ENCODE data around the gene TLCD3A. TPM values are rescaled to one million over a fixed set of nuclear protein-coding genes. Genes with fewer than 3 reads are reported as not detected.

Gene TLCD3A
- total and polyA plus RNA-seq, 9 of the 15 experiments (the other 6 are each of a cell fraction or from before 2014, with no cell fraction given): 1.3 to 13.5 (median 7.3) TPM

GRCh38 chr17:685006-685405 lies 47.4 kb upstream of the TLCD3A start:
- FAIRE-seq (no peak), ATAC-seq (no peak), DNase-seq (ENCODE audit: extremely low read depth in 1 of 4, low spot score in 3 of 4) (no peak)
- intact Hi-C loops (cut with micrococcal nuclease) (no loop called here), in situ Hi-C loops (cut with MboI) (no loop called here)
- H3K27ac ChIP-seq (ENCODE audit: extremely low read depth, low read depth, low read length): no peak overlapping the region
- no peaks in the 10 kb centered on the region for H3K4me1 ChIP-seq (replicated peaks in 1 of 2; ENCODE audit: control insufficient read depth in 2 of 2, insufficient read depth in 2 of 2, low read length in 2 of 2)
- no peak overlapping the region for H3K4me3 ChIP-seq
- H4K20me1 ChIP-seq (replicated peaks; ENCODE audit: control insufficient read depth, insufficient read depth, low read length): no peaks in the 10 kb centered on the region
- peaks cover 7% of the 10 kb centered on the region; the same call in 2 of the 3 replicates for H3K36me3 ChIP-seq (ENCODE audit: control insufficient read depth, insufficient read depth, low read length)
- no TSS peak for BruUV-seq (replicated peaks)
- H3K9ac ChIP-seq (ENCODE audit: insufficient read depth in 1 of 2, low read depth in 2 of 2, low read length in 2 of 2): no peak overlapping the region
- POLR2A ChIA-PET: interaction anchor here (0.6 kb wide), 1 partner anchor 535 kb away, joined by 4 read pairs; no protein-coding TSS in a partner anchor
- H3K79me2 ChIP-seq (ENCODE audit: control insufficient read depth, insufficient read depth, low read length): no peaks in the 10 kb centered on the region
- no peaks in the 10 kb centered on the region for H3K9me1 ChIP-seq (ENCODE audit: control insufficient read depth, insufficient read depth, low read length)
- H3K4me2 ChIP-seq (ENCODE audit: insufficient read depth, low read length): no peak overlapping the region
- no peaks in the 10 kb centered on the region for H3K27me3 ChIP-seq (ENCODE audit: control insufficient read depth in 2 of 2, insufficient read depth in 2 of 2, low read length in 2 of 2)
- TF ChIP-seq U2AF1 (optimal IDR thresholded peaks at IDR 0.05; ENCODE audit: low read depth, low read length) (no peak), MED1 (CRISPR knock-in tag; IDR thresholded peaks at IDR 0.05; ENCODE audit: borderline replicate concordance) (no peak), NFRKB (IDR thresholded peaks at IDR 0.05; ENCODE audit: low read depth) (no peak), ZKSCAN8 (CRISPR knock-in tag; IDR thresholded peaks at IDR 0.05) (no peak), FIP1L1 (IDR thresholded peaks at IDR 0.05; ENCODE audit: low read depth, low read length, poor library complexity, severe bottlenecking) (no peak), ZNF583 (CRISPR knock-in tag; IDR thresholded peaks at IDR 0.05) (no peak), DDX20 (tag; IDR thresholded peaks at IDR 0.05; ENCODE audit: low read depth) (no peak), DPF2 (IDR thresholded peaks at IDR 0.05) (no peak), ZNF76 (CRISPR knock-in tag; IDR thresholded peaks at IDR 0.05; ENCODE audit: borderline replicate concordance) (no peak), MCM5 (IDR thresholded peaks at IDR 0.05; ENCODE audit: low read depth) (no peak), KLF1 (tag; IDR thresholded peaks at IDR 0.05) (no peak), CC2D1A (IDR thresholded peaks at IDR 0.05) (no peak), GATAD2B (IDR thresholded peaks at IDR 0.05; ENCODE audit: borderline replicate concordance) (no peak)
- TF ChIP-seq, protein P1, sequence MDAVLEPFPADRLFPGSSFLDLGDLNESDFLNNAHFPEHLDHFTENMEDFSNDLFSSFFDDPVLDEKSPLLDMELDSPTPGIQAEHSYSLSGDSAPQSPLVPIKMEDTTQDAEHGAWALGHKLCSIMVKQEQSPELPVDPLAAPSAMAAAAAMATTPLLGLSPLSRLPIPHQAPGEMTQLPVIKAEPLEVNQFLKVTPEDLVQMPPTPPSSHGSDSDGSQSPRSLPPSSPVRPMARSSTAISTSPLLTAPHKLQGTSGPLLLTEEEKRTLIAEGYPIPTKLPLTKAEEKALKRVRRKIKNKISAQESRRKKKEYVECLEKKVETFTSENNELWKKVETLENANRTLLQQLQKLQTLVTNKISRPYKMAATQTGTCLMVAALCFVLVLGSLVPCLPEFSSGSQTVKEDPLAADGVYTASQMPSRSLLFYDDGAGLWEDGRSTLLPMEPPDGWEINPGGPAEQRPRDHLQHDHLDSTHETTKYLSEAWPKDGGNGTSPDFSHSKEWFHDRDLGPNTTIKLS (IDR thresholded peaks at IDR 0.05; ENCODE audit: borderline replicate concordance, low read depth): no peak
- TF ChIP-seq, protein P2, sequence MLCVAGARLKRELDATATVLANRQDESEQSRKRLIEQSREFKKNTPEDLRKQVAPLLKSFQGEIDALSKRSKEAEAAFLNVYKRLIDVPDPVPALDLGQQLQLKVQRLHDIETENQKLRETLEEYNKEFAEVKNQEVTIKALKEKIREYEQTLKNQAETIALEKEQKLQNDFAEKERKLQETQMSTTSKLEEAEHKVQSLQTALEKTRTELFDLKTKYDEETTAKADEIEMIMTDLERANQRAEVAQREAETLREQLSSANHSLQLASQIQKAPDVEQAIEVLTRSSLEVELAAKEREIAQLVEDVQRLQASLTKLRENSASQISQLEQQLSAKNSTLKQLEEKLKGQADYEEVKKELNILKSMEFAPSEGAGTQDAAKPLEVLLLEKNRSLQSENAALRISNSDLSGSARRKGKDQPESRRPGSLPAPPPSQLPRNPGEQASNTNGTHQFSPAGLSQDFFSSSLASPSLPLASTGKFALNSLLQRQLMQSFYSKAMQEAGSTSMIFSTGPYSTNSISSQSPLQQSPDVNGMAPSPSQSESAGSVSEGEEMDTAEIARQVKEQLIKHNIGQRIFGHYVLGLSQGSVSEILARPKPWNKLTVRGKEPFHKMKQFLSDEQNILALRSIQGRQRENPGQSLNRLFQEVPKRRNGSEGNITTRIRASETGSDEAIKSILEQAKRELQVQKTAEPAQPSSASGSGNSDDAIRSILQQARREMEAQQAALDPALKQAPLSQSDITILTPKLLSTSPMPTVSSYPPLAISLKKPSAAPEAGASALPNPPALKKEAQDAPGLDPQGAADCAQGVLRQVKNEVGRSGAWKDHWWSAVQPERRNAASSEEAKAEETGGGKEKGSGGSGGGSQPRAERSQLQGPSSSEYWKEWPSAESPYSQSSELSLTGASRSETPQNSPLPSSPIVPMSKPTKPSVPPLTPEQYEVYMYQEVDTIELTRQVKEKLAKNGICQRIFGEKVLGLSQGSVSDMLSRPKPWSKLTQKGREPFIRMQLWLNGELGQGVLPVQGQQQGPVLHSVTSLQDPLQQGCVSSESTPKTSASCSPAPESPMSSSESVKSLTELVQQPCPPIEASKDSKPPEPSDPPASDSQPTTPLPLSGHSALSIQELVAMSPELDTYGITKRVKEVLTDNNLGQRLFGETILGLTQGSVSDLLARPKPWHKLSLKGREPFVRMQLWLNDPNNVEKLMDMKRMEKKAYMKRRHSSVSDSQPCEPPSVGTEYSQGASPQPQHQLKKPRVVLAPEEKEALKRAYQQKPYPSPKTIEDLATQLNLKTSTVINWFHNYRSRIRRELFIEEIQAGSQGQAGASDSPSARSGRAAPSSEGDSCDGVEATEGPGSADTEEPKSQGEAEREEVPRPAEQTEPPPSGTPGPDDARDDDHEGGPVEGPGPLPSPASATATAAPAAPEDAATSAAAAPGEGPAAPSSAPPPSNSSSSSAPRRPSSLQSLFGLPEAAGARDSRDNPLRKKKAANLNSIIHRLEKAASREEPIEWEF (CRISPR knock-in tag; IDR thresholded peaks at IDR 0.05): no peak
- H2AFZ ChIP-seq (ENCODE audit: low read depth, low read length): no peak overlapping the region
- CTCF ChIA-PET (ENCODE audit: low intra/inter-chr PET ratio): no interaction called here
- WGBS (ENCODE audit: insufficient coverage, low coverage, missing lambda C conversion rate): 95% methylated on average over 6 of the region's 6 CpGs
- H3K9me3 ChIP-seq (replicated peaks; ENCODE audit: control insufficient read depth, insufficient read depth, low read depth, low read length): no peaks in the 10 kb centered on the region

All from K562 (cell line).